Spleen (tissue), 11 donors: Measurements from ENCODE around the gene NSG2. TPM values are rescaled to one million over a fixed set of nuclear protein-coding genes. Genes with fewer than 3 reads are reported as not detected.

Source experiments
- DNase-seq: peaks from one replicate; pipeline ENCODE4 v3.0.0-alpha.2; 2020
- H3K27ac ChIP-seq, 8 donors: fragments of 200-600 bp; sonication (generic) in 7 of 8; 1 replicate in 4 of 8; 2 replicates in 4 of 8; pipeline versions ENCODE4 v1.5.0 to v1.8.0; 2016 to 2021; ENCODE audit warnings: inconsistent platforms in 4 of 8, mild to moderate bottlenecking in 4 of 8, moderate library complexity in 1 of 8
- H3K27me3 ChIP-seq, 7 donors: fragments of 200-600 bp; sonication (generic) in 6 of 7; replicated peaks in 1 of 7; 1 replicate in 4 of 7; 2 replicates in 3 of 7; pipeline versions ENCODE4 v1.5.0 to v1.8.0; 2016 to 2021; ENCODE audit warnings: inconsistent platforms in 3 of 7, mild to moderate bottlenecking in 1 of 7
- H3K36me3 ChIP-seq, 6 donors: fragments of 200-600 bp; sonication (generic) in 5 of 6; 1 replicate in 4 of 6; 2 replicates in 2 of 6; pipeline versions ENCODE4 v1.5.0 to v1.8.0; 2016 to 2021; ENCODE audit warnings: inconsistent platforms in 2 of 6
- H3K4me1 ChIP-seq, 6 donors: fragments of 200-600 bp; sonication (generic) in 5 of 6; 1 replicate in 3 of 6; 2 replicates in 3 of 6; pipeline versions ENCODE4 v1.5.0 to v1.8.0; 2016 to 2021; ENCODE audit warnings: inconsistent platforms in 3 of 6
- H3K4me3 ChIP-seq, 8 donors: fragments of 200-600 bp; sonication (generic) in 7 of 8; 1 replicate in 4 of 8; 2 replicates in 4 of 8; pipeline versions ENCODE4 v1.5.0 to v1.8.0; 2016 to 2021; ENCODE audit warnings: inconsistent platforms in 4 of 8, mild to moderate bottlenecking in 4 of 8, moderate library complexity in 2 of 8
- H3K9me3 ChIP-seq, 8 donors: fragments of 200-600 bp; sonication (generic) in 7 of 8; 1 replicate in 4 of 8; 2 replicates in 4 of 8; pipeline versions ENCODE4 v1.5.0 to v1.8.0; 2016 to 2021; ENCODE audit warnings: inconsistent platforms in 4 of 8
- POLR2A ChIP-seq, 3 donors: fragments of 450-650 bp; IDR thresholded peaks; one replicate each; pipeline ENCODE4 v1.5.1; 2017; ENCODE audit warnings: antibody characterized with exemption in 3 of 3, mild to moderate bottlenecking in 1 of 3
- POLR2AphosphoS5 ChIP-seq, 3 donors: sonication (generic); formaldehyde crosslinking; IDR thresholded peaks; one replicate each; pipeline ENCODE4 v1.5.1; 2017; ENCODE audit warnings: antibody characterized with exemption in 3 of 3
- WGBS, 5 donors: extraction: QIAGEN DNeasy Blood & Tissue Kit in 3 of 5; methylation state at CpG; one replicate each; pipeline versions ENCODE4 v1.1.5 to v1.1.7; 2013 to 2018; 5-methylcytosine and 5-hydroxymethylcytosine counted together
- intact Hi-C: fragments of 100-400 bp; cut with DNase I; formaldehyde crosslinking; loops from one replicate; pipeline ENCODE4 v1.15.0; 2023; ENCODE audit warnings: low total_unique reads
- polyA plus RNA-seq, 3 donors: library from polyadenylated mRNA; stranded (reverse); fragments of 200-250 nt; gene quantifications; one replicate each; pipeline ENCODE4 v1.2.1, GENCODE V29; 2013
- total RNA-seq, 7 donors: library from RNA; depleted of rRNA in 3 of 7; stranded (reverse); fragments of >200 nt in 3 of 7; fragmentation: NEBNext Ultra II Directional in 4 of 7; extraction: Animal tissue kit (Norgen Biotek cat#: 25700) in 4 of 7; gene quantifications; one replicate each; pipeline versions ENCODE4 v1.1.0 to v1.2.1, GENCODE V29; 2016 to 2021
- TF ChIP-seq, protein P1 (sequence below), 11 experiments: fragments of 200-600 bp in 7 of 11; fragments of 450-650 bp in 4 of 11; sonication (generic) in 4 of 11; IDR thresholded peaks in 8 of 11; conservative IDR thresholded peaks in 3 of 11; 1 replicate in 7 of 11; 2 replicates in 4 of 11; pipeline versions ENCODE4 v1.4.0 to v1.8.0; 2016 to 2021; ENCODE audit warnings: antibody characterized with exemption in 11 of 11, inconsistent platforms in 4 of 11, mild to moderate bottlenecking in 1 of 11
- donor health status: healthy with polysubstance abuse.
- donor health status: DM: no; HTN: no; CAD: no; lungs with moderate emphysema.
- donor health status: DM: no; HTN: no; CAD: no.
- donor health status: Bipolar disorder and iron deficiency.
- donor health status: healthy.
- donor health status: DM: no; HTN: no; CAD: no.
- donor health status: DM: yes; HTN: yes; CAD: no.

NSG2 gene
- total and polyA plus RNA-seq, 10 donors: 0.41 to 0.60 TPM; not detected in 8

DNA sequence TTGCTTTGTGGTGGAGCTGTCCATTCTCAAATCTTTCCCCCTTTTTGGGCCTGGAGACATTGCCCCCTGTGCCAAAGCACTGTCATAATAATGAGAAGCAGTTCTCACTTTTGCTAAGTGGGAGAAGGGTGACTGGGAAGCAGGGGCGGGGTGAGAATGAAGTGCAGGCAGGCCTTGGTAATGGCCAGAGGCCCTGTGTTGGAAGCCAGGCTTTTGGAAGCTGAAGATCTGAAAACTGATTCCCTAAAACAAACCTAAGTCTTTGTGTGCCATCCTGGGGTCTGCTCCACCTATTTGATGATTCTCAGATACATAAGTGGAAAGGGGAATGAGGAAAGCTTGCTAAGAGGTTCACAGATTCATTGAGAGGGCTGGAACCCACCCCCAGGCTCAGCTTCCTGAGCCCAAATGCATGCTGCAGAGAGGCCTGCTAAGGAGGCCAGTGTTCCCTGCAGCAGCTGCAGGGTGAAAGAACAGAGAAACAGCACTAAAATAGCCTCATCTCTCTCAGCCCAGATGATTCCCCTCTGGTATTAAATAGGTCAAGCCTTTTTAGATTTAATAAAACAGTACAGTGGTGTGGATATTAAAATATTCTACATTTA, 75.0 kb downstream of the NSG2 start:
- H3K27me3 ChIP-seq: peaks cover 0 to 8% (median 0%) of the 10 kb centered on the region in 7 donors
- intact Hi-C loops: no loop called here
- DNase-seq: no peak
- H3K27ac ChIP-seq: no peak overlapping the region
- no peaks in the 10 kb centered on the region for H3K36me3 ChIP-seq
- H3K4me1 ChIP-seq: no peaks in the 10 kb centered on the region
- peaks cover 0 to 14% (median 6%) of the 10 kb centered on the region in 8 donors for H3K9me3 ChIP-seq
- 35 to 76% (median 57%) methylated on average over 1 of the region's 1 CpG for WGBS, 5 donors
- TF ChIP-seq POLR2AphosphoS5 (IDR thresholded peaks at IDR 0.05) (no peak), POLR2A (IDR thresholded peaks at IDR 0.05) (no peak)
- TF ChIP-seq, protein P1, sequence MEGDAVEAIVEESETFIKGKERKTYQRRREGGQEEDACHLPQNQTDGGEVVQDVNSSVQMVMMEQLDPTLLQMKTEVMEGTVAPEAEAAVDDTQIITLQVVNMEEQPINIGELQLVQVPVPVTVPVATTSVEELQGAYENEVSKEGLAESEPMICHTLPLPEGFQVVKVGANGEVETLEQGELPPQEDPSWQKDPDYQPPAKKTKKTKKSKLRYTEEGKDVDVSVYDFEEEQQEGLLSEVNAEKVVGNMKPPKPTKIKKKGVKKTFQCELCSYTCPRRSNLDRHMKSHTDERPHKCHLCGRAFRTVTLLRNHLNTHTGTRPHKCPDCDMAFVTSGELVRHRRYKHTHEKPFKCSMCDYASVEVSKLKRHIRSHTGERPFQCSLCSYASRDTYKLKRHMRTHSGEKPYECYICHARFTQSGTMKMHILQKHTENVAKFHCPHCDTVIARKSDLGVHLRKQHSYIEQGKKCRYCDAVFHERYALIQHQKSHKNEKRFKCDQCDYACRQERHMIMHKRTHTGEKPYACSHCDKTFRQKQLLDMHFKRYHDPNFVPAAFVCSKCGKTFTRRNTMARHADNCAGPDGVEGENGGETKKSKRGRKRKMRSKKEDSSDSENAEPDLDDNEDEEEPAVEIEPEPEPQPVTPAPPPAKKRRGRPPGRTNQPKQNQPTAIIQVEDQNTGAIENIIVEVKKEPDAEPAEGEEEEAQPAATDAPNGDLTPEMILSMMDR (IDR thresholded peaks at IDR 0.05 in 8 of 11, conservative IDR thresholded peaks at IDR 0.05 in 3 of 11): no peak
- no peak overlapping the region for H3K4me3 ChIP-seq

DNA sequence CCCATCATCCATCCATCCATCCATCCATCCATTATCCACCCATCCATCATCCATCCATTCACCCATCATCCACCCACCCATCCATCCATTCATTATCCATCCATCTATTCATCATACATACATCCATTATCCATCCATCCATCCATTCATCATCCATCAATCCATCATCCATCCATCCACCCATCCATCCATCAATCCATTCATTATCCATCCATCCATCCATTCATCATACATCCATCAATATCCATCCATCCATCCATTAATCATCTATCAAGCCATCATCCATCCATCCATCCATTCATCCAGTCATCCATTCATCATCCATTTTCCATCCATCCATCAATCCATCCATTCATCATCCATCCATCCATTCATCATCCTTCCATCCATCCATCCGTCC, 89.0 kb downstream of the NSG2 start:
- WGBS, 5 donors: 69 to 85% (median 72%) methylated on average over 1 of the region's 1 CpG
- Histone ChIP-seq H3K27ac (no peak overlapping the region), H3K4me3 (no peak overlapping the region), H3K36me3 (no peaks in the 10 kb centered on the region), H3K9me3 (peaks cover 0 to 13% (median 0%) of the 10 kb centered on the region in 8 donors), H3K4me1 (no peaks in the 10 kb centered on the region), H3K27me3 (peaks cover 0 to 5% (median 0%) of the 10 kb centered on the region in 7 donors)
- TF ChIP-seq POLR2AphosphoS5 (IDR thresholded peaks at IDR 0.05): no peak
- TF ChIP-seq, protein P1 (IDR thresholded peaks at IDR 0.05 in 8 of 11, conservative IDR thresholded peaks at IDR 0.05 in 3 of 11): no peak
- no peak for TF ChIP-seq POLR2A (IDR thresholded peaks at IDR 0.05)
- intact Hi-C loops: no loop called here
- no peak for DNase-seq

DNA sequence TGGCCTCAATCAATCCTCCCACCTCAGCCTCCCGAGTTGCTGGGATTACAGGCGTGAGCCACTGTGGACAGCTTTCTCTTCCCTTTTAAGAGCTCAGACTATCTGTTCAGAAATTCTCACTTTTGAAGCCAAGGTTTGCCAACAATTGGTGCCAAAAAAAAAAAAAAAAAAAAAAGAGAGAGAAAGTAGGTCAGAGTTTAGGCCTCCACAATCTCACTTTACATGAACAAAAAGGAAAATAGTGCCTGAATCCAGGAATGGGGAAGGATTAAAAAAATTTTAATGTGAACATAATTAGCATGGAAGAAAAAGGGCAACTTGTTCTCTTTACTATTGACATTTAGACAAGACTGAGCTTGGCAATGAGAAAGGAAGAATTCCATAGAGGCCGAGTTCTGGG, 94.1 kb downstream of the NSG2 start:
- 63 to 76% (median 64%) methylated on average over 3 of the region's 3 CpGs for WGBS, 5 donors

DNA sequence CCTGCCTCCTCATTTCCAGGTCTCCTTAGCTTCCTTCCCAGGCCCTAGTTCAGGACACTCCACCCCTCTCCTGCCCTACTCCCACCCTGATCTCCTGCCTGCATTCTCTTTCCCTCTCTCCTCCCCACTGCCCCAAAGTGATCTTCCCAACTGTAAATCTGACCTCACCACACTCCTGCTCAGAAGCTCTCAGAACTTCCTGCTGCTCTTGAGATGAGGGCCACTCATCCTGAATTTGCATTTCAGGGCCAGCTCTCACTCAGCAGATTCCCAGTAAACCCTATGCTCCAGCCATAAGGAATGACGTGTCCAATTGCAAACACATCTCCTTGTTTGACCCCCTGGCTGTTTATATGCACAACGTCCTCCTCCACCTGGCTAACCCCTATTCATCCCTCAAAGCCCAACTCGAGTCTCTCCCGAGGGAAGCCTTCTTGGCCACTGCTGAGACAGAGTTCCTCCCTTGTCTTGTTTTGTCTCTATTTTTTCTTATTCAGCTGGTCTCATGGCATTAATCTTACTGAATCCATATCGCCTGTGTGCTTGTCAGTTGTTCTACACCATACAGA, 95.0 kb downstream of the NSG2 start:
- intact Hi-C loops: no loop called here
- no peak for TF ChIP-seq POLR2A (IDR thresholded peaks at IDR 0.05)
- no peak for TF ChIP-seq POLR2AphosphoS5 (IDR thresholded peaks at IDR 0.05)
- TF ChIP-seq, protein P1 (IDR thresholded peaks at IDR 0.05 in 8 of 11, conservative IDR thresholded peaks at IDR 0.05 in 3 of 11): no peak
- H3K36me3 ChIP-seq: no peaks in the 10 kb centered on the region
- H3K9me3 ChIP-seq: peaks cover 0 to 6% (median 0%) of the 10 kb centered on the region in 8 donors
- H3K27ac ChIP-seq: no peak overlapping the region
- WGBS, 5 donors: 43 to 74% (median 68%) methylated on average over 5 of the region's 5 CpGs
- H3K27me3 ChIP-seq: peaks cover 0 to 21% (median 0%) of the 10 kb centered on the region in 7 donors
- no peak overlapping the region for H3K4me3 ChIP-seq
- DNase-seq: no peak
- no peaks in the 10 kb centered on the region for H3K4me1 ChIP-seq

More for the DNA sequence above, 94.1 kb downstream of the NSG2 start:
- peaks cover 0 to 6% (median 0%) of the 10 kb centered on the region in 8 donors for H3K9me3 ChIP-seq
- H3K27me3 ChIP-seq: peaks cover 0 to 21% (median 0%) of the 10 kb centered on the region in 7 donors
- no peak overlapping the region for H3K4me3 ChIP-seq
- H3K36me3 ChIP-seq: no peaks in the 10 kb centered on the region
- no peak overlapping the region for H3K27ac ChIP-seq
- intact Hi-C loops: no loop called here
- H3K4me1 ChIP-seq: no peaks in the 10 kb centered on the region
- TF ChIP-seq, protein P1 (IDR thresholded peaks at IDR 0.05 in 8 of 11, conservative IDR thresholded peaks at IDR 0.05 in 3 of 11): no peak
- TF ChIP-seq POLR2AphosphoS5 (IDR thresholded peaks at IDR 0.05) (no peak), POLR2A (IDR thresholded peaks at IDR 0.05) (no peak)
- no peak for DNase-seq
